ENCODE results near the gene PLD1.

GRCh38 chr3:171658841-171659240 lies 151.4 kb downstream of the PLD1 start:
- no peak for TF ChIP-seq CTCF (IDR thresholded peaks at IDR 0.05 in 8 of 11, conservative IDR thresholded peaks at IDR 0.05 in 3 of 11)
- no peak for TF ChIP-seq POLR2A (IDR thresholded peaks at IDR 0.05)
- no peak for TF ChIP-seq POLR2AphosphoS5 (IDR thresholded peaks at IDR 0.05)
